Eye (tissue), 1 donor: ENCODE measurements around the gene C16orf78.

Experiments
- DNase-seq: peaks from one replicate; pipeline ENCODE4 v3.0.0-alpha.2; 2015

C16orf78 gene

GRCh38 chr16:49373504-49373903 lies at the start of gene C16orf78:
C16orf78 (plus strand) TSS chr16:49373804; CDS start chr16:49373940, 136 bp downstream.
- DNase-seq: no peak

GRCh38 chr16:49324703-49325102 lies 48.9 kb upstream of the C16orf78 start:
- DNase-seq: no peak

- DNase-seq: no peak
Observed at GRCh38 chr16:49327466-49327865, 46.1 kb upstream of the C16orf78 start.

GRCh38 chr16:49328325-49328724 lies 45.3 kb upstream of the C16orf78 start:
- DNase-seq: no peak

- DNase-seq: no peak
Observed at GRCh38 chr16:49330562-49331201, 42.9 kb upstream of the C16orf78 start.

GRCh38 chr16:49332589-49333258 lies 40.9 kb upstream of the C16orf78 start:
- no peak for DNase-seq

- no peak for DNase-seq
Observed at GRCh38 chr16:49333259-49333597, 40.4 kb upstream of the C16orf78 start.

- no peak for DNase-seq
Observed at GRCh38 chr16:49335828-49336227, 37.8 kb upstream of the C16orf78 start.

GRCh38 chr16:49336581-49336980 lies 37.0 kb upstream of the C16orf78 start:
- no peak for DNase-seq

GRCh38 chr16:49337814-49338350 lies 35.7 kb upstream of the C16orf78 start:
- DNase-seq: no peak

- no peak for DNase-seq
Observed at GRCh38 chr16:49338611-49339265, 34.9 kb upstream of the C16orf78 start.

- no peak for DNase-seq
Observed at GRCh38 chr16:49340466-49340865, 33.1 kb upstream of the C16orf78 start.

GRCh38 chr16:49341706-49342105 lies 31.9 kb upstream of the C16orf78 start:
- DNase-seq: no peak

- DNase-seq: no peak
Observed at GRCh38 chr16:49342336-49343265, 31.0 kb upstream of the C16orf78 start.

GRCh38 chr16:49343291-49343690 lies 30.3 kb upstream of the C16orf78 start:
- no peak for DNase-seq

GRCh38 chr16:49344401-49344800 lies 29.2 kb upstream of the C16orf78 start:
- DNase-seq: no peak

- DNase-seq: peak; percentile 33
Observed at GRCh38 chr16:49345829-49346228, 27.8 kb upstream of the C16orf78 start.

- no peak for DNase-seq
Observed at GRCh38 chr16:49346459-49346858, 27.1 kb upstream of the C16orf78 start.

GRCh38 chr16:49347476-49347875 lies 26.1 kb upstream of the C16orf78 start:
- DNase-seq: no peak

GRCh38 chr16:49348408-49349176 lies 25.0 kb upstream of the C16orf78 start:
- no peak for DNase-seq

GRCh38 chr16:49349446-49350168 lies 24.0 kb upstream of the C16orf78 start:
- DNase-seq: no peak
